ENCODE data around the gene CLTC. TPM values are rescaled to one million over a fixed set of nuclear protein-coding genes. Genes with fewer than 3 reads are reported as not detected.

Gene CLTC
- total RNA-seq, 1 experiment from 2014 or later = 254 TPM

GRCh38 chr17:59611503-59611902 is 8.2 kb upstream of the CLTC start:
- no peak overlapping the region for H4K8ac ChIP-seq (replicated peaks; ENCODE audit: insufficient read length, low read depth, low read length)
- no peak overlapping the region for H2BK120ac ChIP-seq (ENCODE audit: low read depth, low read length, poor library complexity, severe bottlenecking)
- H2BK15ac ChIP-seq (ENCODE audit: low read depth, low read length) = no peak overlapping the region
- H2BK5ac ChIP-seq (ENCODE audit: insufficient read length, low read length) = no peak overlapping the region
- Mint-ChIP-seq H3K36me3 (ENCODE audit: insufficient read depth in 1 of 3, low read depth in 3 of 3) (peaks cover 9 to 27% (median 24%) of the 10 kb centered on the region in 3 experiments; a peak in 6 of 7 replicates), H3K27me3 (ENCODE audit: low read depth) (no peaks in the 10 kb centered on the region), H3K27ac (no peak overlapping the region), H3K4me3 (no peak overlapping the region), H3K9me3 (no peaks in the 10 kb centered on the region), H3K4me1 (no peaks in the 10 kb centered on the region)
- H3K23me2 ChIP-seq (ENCODE audit: insufficient read length, low read depth, low read length, poor library complexity, severe bottlenecking) = no peaks in the 10 kb centered on the region
- H4K5ac ChIP-seq (ENCODE audit: insufficient read length, low read depth, low read length) = no peak overlapping the region
- H3K27me3 ChIP-seq (ENCODE audit: insufficient read depth, low read length) = no peaks in the 10 kb centered on the region
- TF ChIP-seq CTCF (conservative IDR thresholded peaks at IDR 0.05) = no peak
- H3K9ac ChIP-seq (ENCODE audit: extremely low read depth, insufficient read length, low read length) = no peak overlapping the region
- H3K79me1 ChIP-seq (ENCODE audit: insufficient read depth, low read depth, low read length, poor library complexity, severe bottlenecking) = no peaks in the 10 kb centered on the region
- no peak overlapping the region for H3T11ph ChIP-seq (ENCODE audit: low read length)
- no peak overlapping the region for H2AFZ ChIP-seq (ENCODE audit: low read length)
- H2BK20ac ChIP-seq (ENCODE audit: low read depth, low read length, poor library complexity, severe bottlenecking) = no peak overlapping the region
- DNase-seq = no peak
- no peak overlapping the region for H3K4me2 ChIP-seq (ENCODE audit: insufficient read depth, insufficient read length, low read length)
- no peak overlapping the region for H4K91ac ChIP-seq (ENCODE audit: insufficient read length, low read depth, low read length)
- H3K4me1 ChIP-seq (ENCODE audit: insufficient read depth, low read length) = no peaks in the 10 kb centered on the region
- H3K4ac ChIP-seq (ENCODE audit: low read depth, low read length) = no peak overlapping the region
- no peak overlapping the region for H3K56ac ChIP-seq (ENCODE audit: insufficient read length, low read depth, low read length)
- H3K14ac ChIP-seq (ENCODE audit: insufficient read depth, low read length) = no peak overlapping the region
- no peaks in the 10 kb centered on the region for H3K9me3 ChIP-seq (ENCODE audit: control insufficient read depth, low read depth, low read length)
- no peak overlapping the region for H3K23ac ChIP-seq (ENCODE audit: insufficient read length, low read depth, low read length)
- H3K18ac ChIP-seq (ENCODE audit: insufficient read length, low read depth, low read length) = no peak overlapping the region
- no peaks in the 10 kb centered on the region for H3K79me2 ChIP-seq (ENCODE audit: insufficient read depth, low read length)
- no peak overlapping the region for H2AK5ac ChIP-seq (ENCODE audit: insufficient read length, low read length)
- H4K20me1 ChIP-seq (ENCODE audit: control insufficient read depth, insufficient read depth, insufficient read length) = no peaks in the 10 kb centered on the region
- H3K27ac ChIP-seq (ENCODE audit: insufficient read length, low read depth, low read length) = no peak overlapping the region
- no peak overlapping the region for H2BK12ac ChIP-seq (ENCODE audit: insufficient read length, low read depth, low read length)

Measured in H9 (cell line).